D721Med (cell line): ENCODE data around the gene PIRT.

Experiments
- DNase-seq: peaks from one replicate; pipeline ENCODE4 v3.0.0; 2011; ENCODE audit warnings: low spot score; ENCODE audit not compliant: insufficient read length
- FAIRE-seq: peaks from 2 replicates; lab custom pipeline; 2011; peaks lifted over from hg19 to GRCh38; lab: Jason Lieb, UNC
- TF ChIP-seq, protein P1 (sequence below): IDR thresholded peaks from 2 replicates; pipeline ENCODE4 v1.5.1; 2012; ENCODE audit warnings: mild to moderate bottlenecking, control low read depth; ENCODE audit not compliant: insufficient read depth; ENCODE audit errors: missing control alignments

The PIRT gene

DNA sequence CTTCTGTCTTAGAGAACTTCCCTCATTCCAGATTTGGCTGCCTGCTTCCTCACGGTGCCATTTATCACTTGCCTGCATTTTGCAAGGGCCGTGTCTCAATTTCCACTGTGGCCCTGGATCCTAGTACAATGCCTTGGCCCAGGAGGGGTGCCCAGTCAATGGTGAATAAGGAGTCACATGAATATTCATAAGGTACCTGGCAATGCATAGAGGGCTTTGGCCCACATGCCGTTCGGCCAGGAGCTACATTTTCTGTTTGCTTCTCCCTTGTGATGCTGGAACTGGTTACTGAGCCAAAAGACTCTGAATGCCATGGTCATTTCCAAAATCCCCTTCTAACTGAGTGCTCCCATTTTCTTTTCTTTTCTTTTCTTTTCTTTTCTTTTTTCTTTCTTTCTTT is 4.8 kb upstream of the PIRT start:
- FAIRE-seq (no peak), DNase-seq (no peak)
- TF ChIP-seq, protein P1, sequence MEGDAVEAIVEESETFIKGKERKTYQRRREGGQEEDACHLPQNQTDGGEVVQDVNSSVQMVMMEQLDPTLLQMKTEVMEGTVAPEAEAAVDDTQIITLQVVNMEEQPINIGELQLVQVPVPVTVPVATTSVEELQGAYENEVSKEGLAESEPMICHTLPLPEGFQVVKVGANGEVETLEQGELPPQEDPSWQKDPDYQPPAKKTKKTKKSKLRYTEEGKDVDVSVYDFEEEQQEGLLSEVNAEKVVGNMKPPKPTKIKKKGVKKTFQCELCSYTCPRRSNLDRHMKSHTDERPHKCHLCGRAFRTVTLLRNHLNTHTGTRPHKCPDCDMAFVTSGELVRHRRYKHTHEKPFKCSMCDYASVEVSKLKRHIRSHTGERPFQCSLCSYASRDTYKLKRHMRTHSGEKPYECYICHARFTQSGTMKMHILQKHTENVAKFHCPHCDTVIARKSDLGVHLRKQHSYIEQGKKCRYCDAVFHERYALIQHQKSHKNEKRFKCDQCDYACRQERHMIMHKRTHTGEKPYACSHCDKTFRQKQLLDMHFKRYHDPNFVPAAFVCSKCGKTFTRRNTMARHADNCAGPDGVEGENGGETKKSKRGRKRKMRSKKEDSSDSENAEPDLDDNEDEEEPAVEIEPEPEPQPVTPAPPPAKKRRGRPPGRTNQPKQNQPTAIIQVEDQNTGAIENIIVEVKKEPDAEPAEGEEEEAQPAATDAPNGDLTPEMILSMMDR, result no peak

DNA sequence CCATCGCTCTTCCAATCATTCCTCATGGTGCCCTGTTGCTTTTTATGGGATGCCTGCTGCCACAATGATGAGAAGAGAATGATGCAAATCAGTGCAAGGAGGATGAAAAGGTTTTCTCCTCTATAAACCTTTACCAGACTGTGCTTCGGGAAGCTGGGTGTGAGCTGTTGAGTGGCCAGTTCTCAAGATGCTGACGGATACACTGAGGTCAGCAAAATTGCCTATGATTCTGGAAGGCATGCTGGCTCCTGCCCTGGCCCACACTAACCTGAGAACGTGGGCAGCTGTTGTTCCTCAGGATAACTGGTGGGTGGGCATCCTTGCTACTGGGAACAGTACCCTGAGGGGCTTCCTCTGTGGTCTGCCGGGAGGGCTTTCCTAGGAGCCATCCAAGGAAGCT is 795 bp upstream of the PIRT start:
- DNase-seq (no peak), FAIRE-seq (no peak)
- TF ChIP-seq, protein P1, result no peak

GRCh38 chr17:10836966-10837590 is 809 bp downstream of the PIRT start:
- TF ChIP-seq, protein P1, result no peak
- DNase-seq, result no peak
- no peak for FAIRE-seq

DNA sequence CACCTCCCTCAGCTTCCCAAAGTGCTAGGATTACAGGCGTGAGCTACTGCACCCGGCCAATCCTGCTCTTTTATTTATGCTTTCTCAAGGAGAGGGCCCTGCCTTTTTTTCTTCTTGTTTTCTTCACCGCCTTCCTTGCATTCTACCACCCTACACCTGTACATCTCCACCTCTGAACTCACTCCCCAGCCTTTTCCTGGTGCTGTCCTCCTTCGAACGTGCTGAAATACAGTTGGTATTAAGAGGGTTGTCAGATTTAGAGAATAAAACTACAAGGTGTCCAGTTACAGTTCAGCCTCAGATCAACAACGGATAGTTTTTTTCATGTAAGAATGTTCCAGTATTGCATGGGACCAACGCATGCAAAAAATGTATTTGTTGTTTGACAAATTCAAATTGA is 1.7 kb downstream of the PIRT start:
- FAIRE-seq (no peak), DNase-seq (no peak)
- TF ChIP-seq, protein P1, result no peak

- FAIRE-seq (no peak), DNase-seq (no peak)
- TF ChIP-seq, protein P1, result no peak
Observed at GRCh38 chr17:10831696-10832095, 6.2 kb downstream of the PIRT start.

- TF ChIP-seq, protein P1, result no peak
- DNase-seq (no peak), FAIRE-seq (no peak)
Observed at GRCh38 chr17:10827898-10828552, 9.9 kb downstream of the PIRT start.

DNA sequence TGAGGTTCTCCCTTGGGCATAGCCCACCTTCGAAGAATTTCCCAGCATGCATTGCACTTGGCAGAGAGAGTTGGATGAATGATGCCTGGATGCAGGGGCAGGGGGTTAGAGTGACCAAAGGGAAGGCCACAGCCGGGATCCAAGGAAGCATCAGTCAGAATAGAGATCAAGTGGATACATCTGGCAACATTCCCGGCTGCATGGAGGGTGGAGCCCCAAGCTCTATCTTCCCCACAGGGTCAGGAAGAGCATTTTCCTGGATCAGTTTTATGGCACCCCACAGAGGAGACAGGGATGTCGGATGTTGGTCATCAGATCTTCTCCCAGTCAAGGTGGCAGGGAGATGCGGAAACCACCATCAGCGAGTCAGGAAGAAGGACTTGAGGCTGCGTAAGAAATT is 13.0 kb downstream of the PIRT start:
- DNase-seq, result no peak
- TF ChIP-seq, protein P1, result no peak
- FAIRE-seq, result no peak
